GM12875 (cell line): ENCODE measurements around the gene CHRNA7.

Experiments
- H3K4me3 ChIP-seq: one replicate; pipeline ENCODE4 v1.5.1; 2011; ENCODE audit warnings: low read depth, low read length, control low read depth
- CTCF ChIP-seq: IDR thresholded peaks from 2 replicates; pipeline ENCODE4 v1.5.1; 2011; ENCODE audit warnings: low read depth, mild to moderate bottlenecking, control low read depth, inconsistent platforms, low read length, moderate library complexity, borderline replicate concordance; ENCODE audit not compliant: insufficient read depth

Gene CHRNA7

GRCh38 chr15:32098033-32098432 lies 67.7 kb downstream of the CHRNA7 start:
- no peak overlapping the region for H3K4me3 ChIP-seq
- TF ChIP-seq CTCF: no peak

- no peak overlapping the region for H3K4me3 ChIP-seq
- TF ChIP-seq CTCF: no peak
Measured at GRCh38 chr15:32099097-32099785, 68.9 kb downstream of the CHRNA7 start.

GRCh38 chr15:32099956-32100684 lies 69.8 kb downstream of the CHRNA7 start:
- no peak for TF ChIP-seq CTCF
- no peak overlapping the region for H3K4me3 ChIP-seq

GRCh38 chr15:32104061-32104995 lies 74.0 kb downstream of the CHRNA7 start:
- no peak overlapping the region for H3K4me3 ChIP-seq
- TF ChIP-seq CTCF: peak; percentile 27; the same call in 1 of the 2 replicates

GRCh38 chr15:32105258-32106241 lies 75.2 kb downstream of the CHRNA7 start:
- no peak overlapping the region for H3K4me3 ChIP-seq
- TF ChIP-seq CTCF: no peak
